AG20443 (cell line): Measurements from ENCODE around the gene CNTLN.
A peak's percentile ranks its signal among the peaks of the same experiment; 100 is the strongest.
"Not testable (repeated sequence)": the region's sequence is repeated elsewhere in the genome, so short reads cannot be mapped to it uniquely, and the experiment has no call there.

Experiments used
- DNase-seq: peaks from one replicate; pipeline ENCODE4 v3.0.0; 2012; ENCODE audit warnings: low spot score, mixed read lengths

Gene CNTLN

DNA sequence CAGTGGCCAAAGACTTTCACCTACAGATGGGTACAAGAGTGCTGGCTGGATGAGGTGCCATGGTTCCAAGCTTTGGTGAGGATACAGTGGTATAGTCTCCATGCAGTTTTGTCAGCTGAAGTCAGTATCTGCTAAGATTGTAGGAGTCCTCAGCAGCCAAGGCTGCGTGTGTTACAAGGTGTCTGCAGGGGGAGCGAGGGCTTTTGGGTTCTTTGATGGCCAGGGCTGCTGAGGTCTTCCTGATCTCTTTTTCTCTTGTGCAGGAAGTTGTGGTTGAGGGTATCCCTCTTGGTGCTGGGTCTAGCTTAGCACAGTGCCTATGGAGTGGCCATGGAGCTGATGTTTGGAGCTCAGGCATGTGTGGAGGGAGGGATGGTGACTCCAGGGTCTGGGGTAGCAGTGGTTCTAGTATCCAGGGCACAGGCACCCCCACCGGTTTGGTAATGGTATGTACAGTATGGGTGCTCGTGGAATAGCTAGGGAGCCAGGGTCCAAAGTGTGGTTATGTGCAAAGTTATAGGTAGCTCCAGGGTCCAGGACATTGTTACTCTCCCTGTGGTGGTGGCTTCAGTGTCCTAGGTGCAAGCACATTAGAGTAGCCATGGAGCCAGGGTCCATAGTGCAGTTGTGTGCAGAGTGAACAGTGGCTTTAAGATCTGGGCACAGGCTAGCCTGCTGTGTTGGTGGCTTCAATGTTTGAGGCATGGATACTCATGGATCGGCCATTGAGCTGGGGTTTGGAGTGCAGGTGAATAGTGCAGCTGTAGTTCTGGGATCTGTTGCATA is 36.7 kb downstream of the CNTLN start:
- peak; percentile 7 for DNase-seq

DNA sequence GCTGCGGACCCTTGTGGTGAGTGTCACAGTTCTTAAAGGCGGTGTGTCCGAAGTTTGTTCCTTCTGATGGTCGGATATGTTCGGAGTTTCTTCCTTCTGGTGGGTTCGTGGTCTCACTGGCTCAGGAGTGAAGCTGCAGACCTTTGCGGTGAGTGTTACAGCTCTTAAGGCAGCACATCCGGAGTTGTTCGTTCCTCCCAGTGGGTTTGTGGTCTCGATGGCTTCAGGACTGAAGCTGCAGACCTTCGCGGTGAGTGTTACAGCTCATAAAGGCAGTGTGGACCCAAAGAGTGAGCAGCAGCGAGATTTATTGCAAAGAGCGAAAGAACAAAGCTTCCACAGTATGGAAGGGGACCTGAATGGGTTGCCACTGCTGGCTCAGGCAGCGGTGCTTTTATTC is 42.7 kb downstream of the CNTLN start:
- DNase-seq: not testable (repeated sequence)

DNA sequence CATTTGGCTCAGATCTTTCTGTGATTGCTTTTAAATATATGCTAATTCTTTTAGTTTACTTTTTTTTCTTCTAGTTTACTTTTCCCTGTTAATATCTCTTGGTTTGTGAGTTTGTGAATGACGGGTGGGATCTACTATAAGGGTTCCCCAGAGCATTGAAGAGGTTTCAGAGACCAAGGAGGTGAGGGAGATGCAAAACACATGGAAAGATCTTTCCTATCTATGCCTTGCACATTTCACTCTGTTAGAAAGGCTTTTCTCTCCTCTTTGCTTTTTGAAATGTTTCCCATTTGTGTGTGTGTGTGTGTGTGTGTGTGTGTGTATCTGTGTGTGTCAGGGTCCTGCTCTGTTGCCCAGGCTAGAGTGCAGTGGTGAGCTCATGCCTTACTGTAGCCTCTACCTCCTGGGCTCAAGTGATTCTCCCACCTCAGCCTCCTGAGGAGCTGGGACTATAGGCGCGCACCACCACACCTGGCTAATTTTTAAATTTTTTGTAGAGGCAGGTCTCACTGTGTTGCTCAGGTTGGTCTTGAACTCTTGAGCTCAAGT is 50.7 kb downstream of the CNTLN start:
- DNase-seq: no peak

DNA sequence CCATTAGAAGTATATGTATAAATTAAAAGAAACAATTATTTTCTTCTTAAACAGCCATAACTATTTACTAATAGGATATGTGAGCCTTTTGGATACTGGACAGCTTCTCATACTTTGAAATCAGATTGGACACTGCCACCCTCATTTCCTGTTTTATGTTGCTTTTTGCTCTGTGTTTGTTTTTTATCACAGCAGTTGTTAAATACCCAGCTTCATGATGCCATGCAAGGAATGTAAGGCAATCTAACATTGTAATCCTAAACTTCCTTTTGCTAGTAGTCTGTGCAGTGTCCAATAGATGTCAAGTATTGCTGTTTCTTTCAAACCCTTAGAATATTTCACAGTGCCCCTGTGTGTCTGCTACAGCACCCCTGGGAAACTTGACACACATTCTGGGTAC is 56.2 kb downstream of the CNTLN start:
- peak; percentile 13 for DNase-seq

DNA sequence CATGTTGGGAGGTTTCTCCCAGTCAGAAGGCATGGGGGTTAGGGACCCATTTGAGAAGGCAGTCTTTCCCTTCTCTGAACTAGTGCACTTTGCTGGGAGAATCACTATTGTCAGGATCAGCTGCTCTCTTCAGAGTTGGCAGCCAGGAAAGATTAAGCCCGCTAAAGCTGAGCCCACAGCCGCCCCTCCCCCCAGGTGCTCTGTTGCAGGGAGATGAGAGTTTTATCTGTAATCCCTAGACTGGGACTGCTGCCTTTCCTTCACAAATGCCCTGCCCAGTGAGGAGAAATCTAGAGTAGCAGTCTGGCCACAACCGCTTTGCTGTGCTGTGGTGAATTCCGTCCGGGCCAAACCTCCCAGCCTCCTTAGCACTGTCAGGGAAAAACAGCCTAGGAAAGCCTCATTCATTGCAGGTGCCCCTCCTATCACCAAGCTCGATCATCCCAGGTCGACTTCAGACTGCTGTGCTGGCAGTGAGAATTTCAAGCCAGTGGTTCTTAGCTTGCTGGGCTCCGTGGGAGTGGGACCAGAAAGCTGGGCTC is 69.8 kb downstream of the CNTLN start:
- no peak for DNase-seq

DNA sequence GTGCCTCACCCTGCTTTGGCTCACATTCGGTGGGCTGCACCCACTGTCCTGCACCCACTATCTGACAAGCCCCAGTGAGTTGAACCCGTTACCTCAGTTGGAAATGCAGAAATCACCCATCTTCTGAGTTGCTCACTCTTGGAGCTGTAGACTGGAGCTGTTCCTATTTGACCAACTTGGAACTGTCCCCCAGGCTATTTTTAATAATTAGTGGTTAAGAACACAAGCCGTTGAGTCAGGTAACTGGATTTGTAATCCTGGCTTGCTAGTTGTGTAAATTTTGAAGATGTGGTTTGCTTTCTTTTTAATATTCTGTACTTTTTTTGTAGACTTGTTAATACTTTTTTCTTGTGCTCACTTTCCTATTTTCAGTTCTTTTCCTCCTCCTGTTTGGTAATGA is 81.2 kb downstream of the CNTLN start:
- DNase-seq: no peak

DNA sequence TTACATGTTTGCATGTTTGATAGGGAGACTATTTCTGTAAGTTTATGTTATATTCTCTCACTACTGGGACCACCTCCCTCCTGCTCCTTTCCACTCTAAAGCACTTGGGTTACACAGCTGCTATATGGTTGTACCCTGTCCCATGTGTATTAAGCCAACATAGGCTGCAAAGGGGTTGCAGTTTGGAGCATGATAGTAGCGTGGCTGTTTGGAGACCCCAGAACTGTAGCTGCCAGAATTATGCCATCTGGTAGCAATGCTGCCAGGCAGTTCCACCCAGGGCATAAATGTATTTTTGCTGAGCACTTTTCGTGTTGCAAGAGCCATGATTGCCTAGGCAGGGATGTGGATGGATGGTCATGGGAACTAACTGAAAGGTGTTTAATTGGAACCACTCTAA is 81.8 kb downstream of the CNTLN start:
- DNase-seq: no peak

DNA sequence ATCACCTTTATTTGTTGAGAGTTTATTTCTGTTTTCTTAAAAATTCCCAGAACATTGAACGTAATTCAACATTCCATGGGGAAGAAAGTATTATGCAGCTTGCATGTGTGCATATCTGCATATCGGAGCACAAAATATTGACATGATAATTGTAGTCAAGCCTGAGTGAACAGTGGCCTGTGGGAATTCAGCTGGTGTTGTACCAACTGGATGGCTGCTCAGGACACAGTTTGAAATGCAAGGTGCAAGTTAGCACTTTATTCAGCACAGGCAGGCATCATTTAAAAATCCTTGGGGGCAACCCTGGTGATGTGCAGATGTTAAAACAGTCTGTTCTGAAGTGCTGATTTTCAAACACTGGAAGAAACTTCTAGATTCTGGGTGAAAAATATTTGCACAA is 82.4 kb downstream of the CNTLN start:
- no peak for DNase-seq

DNA sequence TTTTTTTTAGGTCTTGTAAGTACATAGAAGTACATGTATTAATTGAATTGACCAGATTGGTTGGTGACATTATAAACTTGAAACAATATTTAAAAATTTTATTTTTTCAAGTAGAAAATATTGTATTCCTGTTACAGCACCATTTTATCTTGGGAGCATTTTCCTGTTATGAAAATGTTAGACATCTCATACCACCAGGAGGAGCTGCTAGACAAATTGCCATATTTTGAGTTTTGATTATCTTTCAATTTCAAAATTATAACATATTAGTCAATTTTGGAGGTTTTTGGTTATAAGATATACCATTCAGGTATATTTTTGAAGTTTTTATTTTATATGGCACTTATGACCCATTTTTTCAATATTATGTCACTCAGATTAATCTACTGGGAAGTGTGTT is 84.4 kb downstream of the CNTLN start:
- DNase-seq: peak; percentile 12

DNA sequence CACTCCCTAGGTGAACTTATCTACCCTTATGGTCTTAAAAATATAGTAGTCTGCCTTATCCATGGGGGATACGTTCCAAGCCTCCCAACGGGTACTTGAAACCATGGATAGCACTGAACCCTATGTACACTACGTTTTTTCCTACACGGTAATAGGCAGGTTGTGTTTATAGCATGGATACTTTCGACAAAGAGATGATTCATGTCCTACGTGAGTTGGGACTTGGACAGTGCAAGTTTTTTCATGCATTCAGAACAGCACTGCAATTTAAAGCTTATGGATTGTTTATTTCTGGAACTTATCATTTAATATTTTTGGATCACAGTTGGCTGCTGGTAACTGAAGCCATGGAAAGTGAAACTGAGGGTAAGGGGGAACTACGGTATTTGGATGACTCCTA is 88.1 kb downstream of the CNTLN start:
- DNase-seq: no peak

DNA sequence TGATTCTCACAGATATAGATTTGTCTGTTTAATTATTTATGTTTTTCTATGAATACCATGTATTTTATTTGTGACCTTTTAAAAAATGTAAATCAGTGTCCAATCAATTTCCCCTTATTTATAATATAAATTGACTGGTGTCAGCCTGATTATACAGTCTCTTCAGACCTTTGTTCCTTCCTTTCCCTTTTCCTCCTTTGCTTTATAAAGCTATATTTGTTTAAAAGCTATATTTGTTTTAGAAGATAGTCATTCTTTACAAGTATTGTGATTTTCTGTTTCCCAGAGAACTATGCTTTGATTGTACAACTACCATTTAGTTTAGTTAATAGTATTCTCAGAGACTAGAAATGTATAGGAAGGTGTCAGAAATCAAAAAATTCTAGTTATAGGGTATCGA is 90.6 kb downstream of the CNTLN start:
- DNase-seq: no peak

DNA sequence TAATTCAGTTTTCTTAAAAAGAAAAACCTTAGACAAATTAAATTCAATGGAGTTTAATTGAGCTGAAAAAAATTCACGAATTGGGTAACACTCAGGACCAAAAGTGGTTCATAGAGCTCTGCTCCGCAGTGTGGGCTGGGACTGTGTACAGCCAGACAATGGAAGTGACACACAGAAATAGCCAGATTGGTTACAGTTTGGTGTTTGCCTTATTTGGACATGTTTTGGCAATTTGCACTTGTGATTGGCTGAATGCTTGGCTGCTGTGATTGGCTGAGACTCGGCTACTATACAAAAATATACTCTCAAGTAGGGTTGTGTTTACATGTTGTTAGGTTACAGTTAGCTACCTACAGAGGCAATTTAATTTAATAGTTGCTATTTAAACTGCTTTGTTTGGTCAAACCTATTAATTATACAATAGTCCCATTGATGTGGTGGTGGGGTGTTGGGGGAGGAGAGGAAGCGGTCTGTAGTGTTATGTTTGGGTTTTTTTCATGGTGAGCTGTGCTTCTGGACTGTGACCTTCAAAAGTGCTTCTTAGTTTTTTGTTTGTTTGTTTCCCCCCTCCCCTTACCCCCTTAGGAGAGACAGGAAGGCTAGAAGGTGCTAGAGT is 95.2 kb downstream of the CNTLN start:
- DNase-seq: no peak

DNA sequence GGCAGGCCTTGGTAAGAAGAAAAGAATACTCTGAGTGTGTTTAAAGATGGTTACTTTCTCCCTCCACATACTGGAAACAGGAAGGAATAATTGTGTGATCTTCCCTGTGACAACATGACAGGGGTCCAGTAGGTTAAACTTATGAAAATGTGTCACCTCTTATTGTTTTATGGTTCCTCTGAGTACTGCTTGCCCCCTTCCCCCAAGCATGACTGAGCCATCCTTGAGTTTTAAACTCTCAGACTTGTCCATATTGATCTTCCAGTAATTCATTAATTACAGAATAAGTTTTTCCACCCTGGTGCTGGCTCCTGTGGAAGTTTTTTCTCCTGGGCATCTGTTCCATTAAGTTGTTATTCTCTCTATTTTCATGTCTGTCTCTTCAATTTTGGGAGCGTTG is 95.8 kb downstream of the CNTLN start:
- no peak for DNase-seq

DNA sequence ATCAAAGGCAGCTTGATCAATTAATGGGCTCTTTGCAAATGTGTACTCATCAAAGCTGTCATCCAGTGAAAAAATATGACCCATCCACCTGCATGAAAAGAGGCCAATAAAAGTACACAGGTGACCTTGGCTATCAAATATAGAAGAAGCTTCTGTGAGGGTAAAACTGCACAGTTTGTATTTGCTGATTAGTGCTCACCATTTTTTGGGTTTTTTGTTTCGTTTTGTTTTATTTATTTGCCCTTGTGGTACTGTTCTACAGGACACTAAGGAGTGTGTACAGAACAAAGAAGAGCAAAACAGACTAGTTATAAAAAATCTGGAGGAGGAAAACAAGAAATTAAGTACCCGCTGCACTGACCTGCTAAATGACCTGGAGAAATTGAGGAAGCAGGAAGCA is 101.3 kb downstream of the CNTLN start:
- no peak for DNase-seq

DNA sequence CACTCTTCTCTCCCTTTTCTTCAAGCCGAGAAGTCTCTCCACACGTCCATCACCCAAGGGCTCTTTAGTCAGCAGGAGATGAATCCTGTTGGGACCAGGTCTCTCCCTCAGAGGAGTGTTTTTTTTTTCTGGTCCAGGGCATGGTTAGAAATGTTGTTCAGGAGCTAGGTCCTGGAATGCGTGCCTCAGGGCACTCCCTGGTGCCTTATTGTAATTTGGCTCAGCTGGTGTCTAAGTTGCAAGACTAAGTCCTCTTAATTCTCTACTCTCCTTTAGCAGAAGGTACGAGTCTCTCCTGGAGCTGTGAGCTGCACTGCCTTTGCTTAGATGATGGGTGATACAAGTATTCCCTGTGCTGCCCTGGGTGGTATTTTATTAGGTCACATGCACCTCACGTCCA is 111.9 kb downstream of the CNTLN start:
- no peak for DNase-seq

DNA sequence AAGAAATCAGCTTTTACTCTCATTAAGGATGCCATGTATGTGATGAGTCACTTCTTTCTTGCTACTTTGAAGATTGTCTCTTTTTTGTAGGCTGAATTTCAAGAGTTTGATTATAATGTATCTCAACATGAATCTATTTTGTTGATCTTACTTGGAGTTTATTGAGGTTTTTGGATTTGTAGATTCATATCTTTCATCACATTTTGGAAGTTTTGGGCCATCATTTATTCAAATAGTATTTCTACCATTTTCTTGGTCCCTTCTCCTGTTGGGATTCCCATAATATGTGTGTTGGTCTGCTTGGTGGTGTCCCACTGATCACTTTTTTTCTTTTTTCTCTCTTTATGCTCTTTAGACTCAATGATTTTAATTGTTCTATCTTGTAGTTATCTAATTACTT is 116.3 kb downstream of the CNTLN start:
- no peak for DNase-seq

DNA sequence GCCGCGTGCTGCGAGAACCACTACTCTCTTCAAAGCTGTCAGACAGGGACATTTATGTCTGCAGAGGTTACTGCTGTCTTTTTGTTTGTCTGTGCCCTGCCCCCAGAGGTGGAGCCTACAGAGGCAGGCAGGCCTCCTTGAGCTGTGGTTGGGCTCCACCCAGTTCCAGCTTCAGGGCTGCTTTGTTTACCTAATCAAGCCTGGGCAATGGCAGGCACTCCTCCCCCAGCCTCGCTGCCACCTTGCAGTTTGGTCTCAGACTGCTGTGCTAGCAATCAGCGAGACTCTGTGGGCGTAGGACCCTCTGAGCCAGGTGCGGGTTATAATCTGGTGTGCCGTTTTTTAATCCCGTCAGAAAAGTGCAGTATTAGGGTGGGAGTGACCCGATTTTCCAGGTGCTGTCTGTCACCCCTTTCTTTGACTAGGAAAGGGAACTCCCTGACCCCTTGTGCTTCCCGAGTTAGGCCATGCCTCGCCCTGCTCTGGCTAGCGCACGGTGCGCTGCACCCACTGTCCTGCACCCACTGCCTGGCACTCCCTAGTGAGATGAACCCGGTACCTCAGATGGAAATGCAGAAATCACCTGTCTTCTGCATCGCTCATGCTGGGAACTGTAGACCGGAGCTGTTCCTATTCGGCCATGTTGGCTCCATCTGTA is 133.8 kb downstream of the CNTLN start:
- DNase-seq: not testable (repeated sequence)

DNA sequence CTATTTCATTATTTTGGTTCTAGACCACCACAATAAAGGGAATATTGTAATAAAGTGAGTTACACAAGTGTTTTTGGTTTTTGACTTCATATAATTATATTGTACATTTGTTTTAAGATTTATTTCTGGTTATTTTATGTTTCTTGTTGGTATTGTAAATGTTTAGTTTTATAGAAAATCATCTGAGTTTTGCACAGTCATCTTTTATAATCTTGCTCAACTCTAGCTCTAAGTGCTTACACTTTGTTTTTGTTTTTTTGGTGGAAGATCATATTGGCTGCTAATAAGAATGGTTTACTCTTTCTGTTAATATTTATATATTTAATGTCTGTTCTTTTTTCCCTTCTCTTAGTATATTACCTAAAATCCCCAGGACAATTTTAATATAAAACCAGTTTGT is 135.0 kb downstream of the CNTLN start:
- DNase-seq: no peak

DNA sequence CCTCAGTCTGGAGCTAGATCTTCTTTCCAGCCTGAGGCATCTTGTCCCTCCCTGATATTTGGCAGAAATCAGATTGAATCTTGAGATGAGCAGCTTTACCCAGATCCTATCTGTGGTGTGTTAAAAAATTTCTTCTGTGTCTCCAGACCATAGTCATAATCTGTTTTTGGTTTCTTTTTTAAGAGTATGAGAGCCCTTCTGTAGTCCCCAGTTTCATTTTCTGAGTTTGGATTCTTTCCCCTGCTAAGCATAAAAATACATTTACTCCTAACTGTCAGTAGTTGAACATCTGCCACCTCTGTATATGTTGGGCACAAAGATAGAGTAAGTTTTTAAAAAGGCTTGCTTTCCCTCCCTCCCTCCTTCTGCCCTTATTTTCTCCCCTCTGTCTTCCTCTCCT is 137.7 kb downstream of the CNTLN start:
- DNase-seq: no peak

DNA sequence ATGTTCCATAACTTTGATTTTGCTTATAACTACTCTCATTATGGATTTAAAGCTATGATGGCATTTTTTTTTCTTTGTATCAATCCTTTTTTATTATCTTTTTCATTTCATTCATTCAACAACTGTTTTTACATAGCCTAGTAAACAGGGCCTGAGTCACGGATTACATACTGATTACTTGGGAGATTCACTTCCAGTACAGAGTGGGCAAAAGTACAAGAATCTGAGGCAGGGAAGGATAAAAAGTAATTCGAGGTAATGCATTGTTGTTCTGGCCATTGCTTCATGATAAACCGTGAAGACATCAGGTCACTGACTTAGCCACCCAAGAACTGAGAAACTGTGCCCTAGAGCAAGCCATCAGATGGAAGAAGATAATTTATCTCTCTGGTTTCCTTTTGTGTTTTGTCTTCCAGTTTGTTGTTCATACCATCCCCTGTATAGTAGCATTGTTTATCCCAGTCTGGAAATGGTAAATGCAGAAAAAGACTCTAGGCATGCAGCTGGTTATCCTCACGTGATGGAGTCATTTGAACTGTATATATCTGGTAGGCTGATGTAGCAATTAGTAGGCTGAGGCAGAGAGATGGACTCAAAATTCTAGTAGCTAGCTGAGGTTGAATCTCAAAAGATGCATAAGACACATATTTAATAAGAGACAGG is 145.6 kb downstream of the CNTLN start:
- DNase-seq: peak; percentile 7

DNA sequence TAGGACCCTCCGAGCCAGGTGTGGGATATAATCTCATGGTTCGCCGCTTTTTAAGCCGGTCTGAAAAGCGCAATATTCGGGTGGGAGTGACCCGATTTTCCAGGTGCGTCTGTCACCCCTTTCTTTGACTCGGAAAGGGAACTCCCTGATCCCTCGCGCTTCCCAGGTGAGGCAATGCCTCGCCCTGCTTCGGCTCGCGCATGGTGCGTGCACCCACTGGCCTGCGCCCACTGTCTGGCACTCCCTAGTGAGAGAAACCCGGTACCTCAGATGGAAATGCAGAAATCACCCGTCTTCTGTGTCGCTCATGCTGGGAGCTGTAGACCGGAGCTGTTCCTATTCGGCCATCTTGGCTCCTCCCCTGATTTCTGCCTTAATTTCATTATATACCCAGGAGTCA is 155.8 kb downstream of the CNTLN start:
- not testable (repeated sequence) for DNase-seq

DNA sequence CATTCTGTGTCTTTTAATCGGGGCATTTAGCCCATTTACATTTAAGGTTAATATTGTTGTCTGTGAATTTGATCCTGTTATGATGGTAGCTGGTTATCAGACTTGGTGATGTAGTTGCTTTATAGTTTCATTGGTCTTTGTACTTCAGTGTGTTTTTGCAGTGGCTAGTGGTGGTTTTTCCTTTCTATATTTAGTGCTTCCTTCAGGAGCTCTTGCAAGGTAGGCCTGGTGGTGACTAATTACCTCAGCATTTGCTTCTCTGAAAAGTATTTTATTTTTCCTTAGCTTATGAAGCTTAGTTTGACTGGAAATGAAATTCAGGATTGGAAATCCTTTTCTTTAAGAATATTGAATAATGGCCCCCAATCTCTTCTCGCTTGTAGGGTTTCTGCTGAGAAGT is 156.9 kb downstream of the CNTLN start:
- DNase-seq: no peak
